Liver (tissue), 9 donors: Measurements from ENCODE around the gene PBOV1. TPM values are rescaled to one million over a fixed set of nuclear protein-coding genes. Genes with fewer than 3 reads are reported as not detected.

Experiments used
- DNase-seq: peaks from one replicate; pipeline ENCODE4 v3.0.0-alpha.2; 2017; ENCODE audit warnings: low spot score
- H3K27ac ChIP-seq, 2 donors: one replicate each; pipeline ENCODE4 v1.7.0; 2013; ENCODE audit warnings: inconsistent platforms in 2 of 2, low read length in 2 of 2, control low read depth in 1 of 2, low read depth in 1 of 2, mild to moderate bottlenecking in 1 of 2
- H3K27me3 ChIP-seq, 4 donors: one replicate each; pipeline versions ENCODE4 v1.6.1 to v1.7.0; 2013; ENCODE audit warnings: low read length in 3 of 4, inconsistent platforms in 1 of 4, mild to moderate bottlenecking in 1 of 4, moderate library complexity in 1 of 4; ENCODE audit not compliant: control insufficient read depth in 4 of 4, insufficient read depth in 4 of 4
- H3K36me3 ChIP-seq, 4 donors: one replicate each; pipeline versions ENCODE4 v1.6.1 to v1.7.0; 2013; ENCODE audit warnings: low read length in 3 of 4, mild to moderate bottlenecking in 3 of 4, low read depth in 1 of 4, moderate library complexity in 1 of 4; ENCODE audit not compliant: control insufficient read depth in 4 of 4, insufficient read depth in 3 of 4
- H3K4me1 ChIP-seq, 4 donors: one replicate each; pipeline versions ENCODE4 v1.6.1 to v1.7.0; 2013; ENCODE audit warnings: low read length in 3 of 4, mild to moderate bottlenecking in 3 of 4, moderate library complexity in 1 of 4; ENCODE audit not compliant: control insufficient read depth in 4 of 4, insufficient read depth in 4 of 4
- H3K4me3 ChIP-seq, 3 donors: one replicate each; pipeline versions ENCODE4 v1.6.1 to v1.7.0; 2013; ENCODE audit warnings: low read length in 3 of 3, control low read depth in 1 of 3, low read depth in 1 of 3, mild to moderate bottlenecking in 1 of 3
- H3K9ac ChIP-seq, 2 donors: one replicate each; pipeline ENCODE4 v1.7.0; 2013; ENCODE audit warnings: low read length in 2 of 2, mild to moderate bottlenecking in 2 of 2, moderate library complexity in 2 of 2, control low read depth in 1 of 2, low read depth in 1 of 2
- H3K9me3 ChIP-seq, 4 donors: one replicate each; pipeline versions ENCODE4 v1.6.1 to v1.7.0; 2013; ENCODE audit warnings: low read length in 3 of 4; ENCODE audit not compliant: control insufficient read depth in 4 of 4
- EGR1 ChIP-seq, 2 donors: IDR thresholded peaks; 2 replicates each; pipeline ENCODE4 v1.6.1; 2016 to 2018; ENCODE audit warnings: antibody characterized with exemption in 2 of 2, low read depth in 2 of 2
- FOXA1 ChIP-seq: IDR thresholded peaks from 2 replicates; pipeline ENCODE4 v1.6.1; 2016; ENCODE audit warnings: antibody characterized with exemption
- FOXA2 ChIP-seq: IDR thresholded peaks from 2 replicates; pipeline ENCODE4 v1.6.1; 2016; ENCODE audit warnings: antibody characterized with exemption
- GABPA ChIP-seq, 2 donors: IDR thresholded peaks in 1 of 2; conservative IDR thresholded peaks in 1 of 2; 2 replicates each; pipeline ENCODE4 v1.6.1; 2016; ENCODE audit warnings: antibody characterized with exemption in 2 of 2, mild to moderate bottlenecking in 1 of 2, moderate library complexity in 1 of 2
- HNF4A ChIP-seq, 2 donors: conservative IDR thresholded peaks; 2 replicates each; pipeline ENCODE4 v1.6.1; 2016; ENCODE audit warnings: antibody characterized with exemption in 2 of 2, mild to moderate bottlenecking in 2 of 2
- HNF4G ChIP-seq: IDR thresholded peaks from 2 replicates; pipeline ENCODE4 v1.6.1; 2016; ENCODE audit warnings: antibody characterized with exemption
- NR2F2 ChIP-seq: IDR thresholded peaks from 2 replicates; pipeline ENCODE4 v1.6.1; 2016; ENCODE audit warnings: antibody characterized with exemption
- RAD21 ChIP-seq, 2 donors: IDR thresholded peaks; 2 replicates each; pipeline ENCODE4 v1.6.1; 2016; ENCODE audit warnings: antibody characterized with exemption in 2 of 2, mild to moderate bottlenecking in 2 of 2
- RXRA ChIP-seq, 2 donors: IDR thresholded peaks; 2 replicates each; pipeline ENCODE4 v1.6.1; 2017 to 2018; ENCODE audit warnings: antibody characterized with exemption in 2 of 2, mild to moderate bottlenecking in 1 of 2
- SP1 ChIP-seq: IDR thresholded peaks from 2 replicates; pipeline ENCODE4 v1.6.1; 2018; ENCODE audit warnings: antibody characterized with exemption, mild to moderate bottlenecking
- TAF1 ChIP-seq: conservative IDR thresholded peaks from 2 replicates; pipeline ENCODE4 v1.6.1; 2016; ENCODE audit warnings: antibody characterized with exemption, mild to moderate bottlenecking
- YY1 ChIP-seq: IDR thresholded peaks from 2 replicates; pipeline ENCODE4 v1.6.1; 2016; ENCODE audit warnings: antibody characterized with exemption, mild to moderate bottlenecking
- WGBS: extraction: QIAGEN DNeasy Blood & Tissue Kit; methylation state at CpG from one replicate; pipeline ENCODE4 v1.1.7; 2013; 5-methylcytosine and 5-hydroxymethylcytosine counted together
- polyA plus RNA-seq, 2 donors: library from polyadenylated mRNA; stranded (reverse) in 1 of 2; unstranded in 1 of 2; fragments of 200-250 nt in 1 of 2; fragments of >200 nt in 1 of 2; fragmentation: Nextera tagmentation in 1 of 2; extraction: Ambion mirVana in 1 of 2; gene quantifications; one replicate each; pipeline versions ENCODE4 v1.2.1 to v1.2.3, GENCODE V29; 2013 to 2015
- total RNA-seq, 2 donors: library from RNA; depleted of rRNA; stranded (reverse); fragments of >200 nt; gene quantifications; one replicate each; pipeline ENCODE4 v1.2.3, GENCODE V29; 2014
- TF ChIP-seq, protein P1 (sequence below): IDR thresholded peaks from 2 replicates; pipeline ENCODE4 v1.6.1; 2016; ENCODE audit warnings: antibody characterized with exemption
- TF ChIP-seq, protein P2 (sequence below): fragments of 150-350 bp; IDR thresholded peaks from 2 replicates; pipeline ENCODE4 v1.5.1; 2017; ENCODE audit warnings: improper control_type of control experiment, low read depth, low read length; ENCODE audit not compliant: missing input control
- TF ChIP-seq, protein P3 (sequence below): IDR thresholded peaks from 2 replicates; pipeline ENCODE4 v1.6.1; 2016; ENCODE audit warnings: antibody characterized with exemption
- TF ChIP-seq, protein P4 (sequence below): IDR thresholded peaks from 2 replicates; pipeline ENCODE4 v1.6.1; 2016; ENCODE audit warnings: antibody characterized with exemption
- TF ChIP-seq, protein P5 (sequence below): IDR thresholded peaks from 2 replicates; pipeline ENCODE4 v1.6.1; 2016; ENCODE audit warnings: antibody characterized with exemption, mild to moderate bottlenecking
- donor health status: healthy.
- donor health status: healthy.
- donor health status: healthy.
- donor health status: healthy.
- donor health status: healthy.

Gene PBOV1
- total and polyA plus RNA-seq, 4 donors, result not detected

DNA sequence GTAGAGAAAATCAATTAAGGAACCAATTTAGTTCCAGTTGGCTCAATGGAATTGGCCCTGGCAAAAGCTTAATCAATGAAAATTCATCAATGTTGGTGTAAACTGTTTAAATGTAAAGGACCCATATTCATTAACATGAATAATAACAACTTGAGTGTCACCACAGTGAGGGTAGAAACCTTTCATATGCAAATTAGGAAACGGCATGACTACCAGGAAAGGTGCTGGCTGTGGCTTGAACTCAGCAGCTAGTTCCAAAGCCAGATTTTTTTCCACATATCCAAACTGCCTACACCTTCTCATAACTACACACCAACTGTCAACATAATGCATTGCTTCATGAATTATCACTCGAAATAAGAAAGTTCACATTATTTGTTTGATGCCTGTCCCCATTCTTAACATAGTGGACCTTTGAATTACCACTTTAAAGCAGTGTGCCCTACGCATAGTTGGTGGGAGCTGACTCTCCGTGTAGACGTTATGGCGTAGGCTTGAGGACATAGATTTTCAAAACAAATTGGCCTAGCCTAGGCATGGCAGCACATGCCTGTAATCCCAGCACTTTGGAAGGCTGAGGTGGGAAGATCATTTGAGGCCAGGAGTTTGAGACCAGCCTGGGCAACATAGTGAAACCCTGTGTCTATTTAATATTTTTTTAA lies 19.7 kb downstream of the PBOV1 start:
- WGBS, result 79% methylated on average over 6 of the region's 6 CpGs
- TF ChIP-seq HNF4A (conservative IDR thresholded peaks at IDR 0.05), result no peak
- no peak for TF ChIP-seq NR2F2
- TF ChIP-seq, protein P1, sequence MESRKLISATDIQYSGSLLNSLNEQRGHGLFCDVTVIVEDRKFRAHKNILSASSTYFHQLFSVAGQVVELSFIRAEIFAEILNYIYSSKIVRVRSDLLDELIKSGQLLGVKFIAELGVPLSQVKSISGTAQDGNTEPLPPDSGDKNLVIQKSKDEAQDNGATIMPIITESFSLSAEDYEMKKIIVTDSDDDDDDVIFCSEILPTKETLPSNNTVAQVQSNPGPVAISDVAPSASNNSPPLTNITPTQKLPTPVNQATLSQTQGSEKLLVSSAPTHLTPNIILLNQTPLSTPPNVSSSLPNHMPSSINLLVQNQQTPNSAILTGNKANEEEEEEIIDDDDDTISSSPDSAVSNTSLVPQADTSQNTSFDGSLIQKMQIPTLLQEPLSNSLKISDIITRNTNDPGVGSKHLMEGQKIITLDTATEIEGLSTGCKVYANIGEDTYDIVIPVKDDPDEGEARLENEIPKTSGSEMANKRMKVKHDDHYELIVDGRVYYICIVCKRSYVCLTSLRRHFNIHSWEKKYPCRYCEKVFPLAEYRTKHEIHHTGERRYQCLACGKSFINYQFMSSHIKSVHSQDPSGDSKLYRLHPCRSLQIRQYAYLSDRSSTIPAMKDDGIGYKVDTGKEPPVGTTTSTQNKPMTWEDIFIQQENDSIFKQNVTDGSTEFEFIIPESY, result no peak
- TF ChIP-seq HNF4G, result no peak
- TF ChIP-seq SP1, result no peak
- TF ChIP-seq, protein P2, sequence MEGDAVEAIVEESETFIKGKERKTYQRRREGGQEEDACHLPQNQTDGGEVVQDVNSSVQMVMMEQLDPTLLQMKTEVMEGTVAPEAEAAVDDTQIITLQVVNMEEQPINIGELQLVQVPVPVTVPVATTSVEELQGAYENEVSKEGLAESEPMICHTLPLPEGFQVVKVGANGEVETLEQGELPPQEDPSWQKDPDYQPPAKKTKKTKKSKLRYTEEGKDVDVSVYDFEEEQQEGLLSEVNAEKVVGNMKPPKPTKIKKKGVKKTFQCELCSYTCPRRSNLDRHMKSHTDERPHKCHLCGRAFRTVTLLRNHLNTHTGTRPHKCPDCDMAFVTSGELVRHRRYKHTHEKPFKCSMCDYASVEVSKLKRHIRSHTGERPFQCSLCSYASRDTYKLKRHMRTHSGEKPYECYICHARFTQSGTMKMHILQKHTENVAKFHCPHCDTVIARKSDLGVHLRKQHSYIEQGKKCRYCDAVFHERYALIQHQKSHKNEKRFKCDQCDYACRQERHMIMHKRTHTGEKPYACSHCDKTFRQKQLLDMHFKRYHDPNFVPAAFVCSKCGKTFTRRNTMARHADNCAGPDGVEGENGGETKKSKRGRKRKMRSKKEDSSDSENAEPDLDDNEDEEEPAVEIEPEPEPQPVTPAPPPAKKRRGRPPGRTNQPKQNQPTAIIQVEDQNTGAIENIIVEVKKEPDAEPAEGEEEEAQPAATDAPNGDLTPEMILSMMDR, result no peak
- TF ChIP-seq, protein P3, sequence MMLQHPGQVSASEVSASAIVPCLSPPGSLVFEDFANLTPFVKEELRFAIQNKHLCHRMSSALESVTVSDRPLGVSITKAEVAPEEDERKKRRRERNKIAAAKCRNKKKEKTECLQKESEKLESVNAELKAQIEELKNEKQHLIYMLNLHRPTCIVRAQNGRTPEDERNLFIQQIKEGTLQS, result no peak
- no peak for TF ChIP-seq TAF1
- TF ChIP-seq RAD21 (IDR thresholded peaks at IDR 0.05), result no peak
- TF ChIP-seq RXRA (IDR thresholded peaks at IDR 0.05), result no peak
- TF ChIP-seq, protein P4, sequence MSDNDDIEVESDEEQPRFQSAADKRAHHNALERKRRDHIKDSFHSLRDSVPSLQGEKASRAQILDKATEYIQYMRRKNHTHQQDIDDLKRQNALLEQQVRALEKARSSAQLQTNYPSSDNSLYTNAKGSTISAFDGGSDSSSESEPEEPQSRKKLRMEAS, result no peak
- no peak for TF ChIP-seq FOXA1
- TF ChIP-seq GABPA (IDR thresholded peaks at IDR 0.05 in 1 of 2, conservative IDR thresholded peaks at IDR 0.05 in 1 of 2), result no peak
- no peak for TF ChIP-seq EGR1 (IDR thresholded peaks at IDR 0.05; ENCODE audit: low read depth in 2 of 2)
- TF ChIP-seq, protein P5, sequence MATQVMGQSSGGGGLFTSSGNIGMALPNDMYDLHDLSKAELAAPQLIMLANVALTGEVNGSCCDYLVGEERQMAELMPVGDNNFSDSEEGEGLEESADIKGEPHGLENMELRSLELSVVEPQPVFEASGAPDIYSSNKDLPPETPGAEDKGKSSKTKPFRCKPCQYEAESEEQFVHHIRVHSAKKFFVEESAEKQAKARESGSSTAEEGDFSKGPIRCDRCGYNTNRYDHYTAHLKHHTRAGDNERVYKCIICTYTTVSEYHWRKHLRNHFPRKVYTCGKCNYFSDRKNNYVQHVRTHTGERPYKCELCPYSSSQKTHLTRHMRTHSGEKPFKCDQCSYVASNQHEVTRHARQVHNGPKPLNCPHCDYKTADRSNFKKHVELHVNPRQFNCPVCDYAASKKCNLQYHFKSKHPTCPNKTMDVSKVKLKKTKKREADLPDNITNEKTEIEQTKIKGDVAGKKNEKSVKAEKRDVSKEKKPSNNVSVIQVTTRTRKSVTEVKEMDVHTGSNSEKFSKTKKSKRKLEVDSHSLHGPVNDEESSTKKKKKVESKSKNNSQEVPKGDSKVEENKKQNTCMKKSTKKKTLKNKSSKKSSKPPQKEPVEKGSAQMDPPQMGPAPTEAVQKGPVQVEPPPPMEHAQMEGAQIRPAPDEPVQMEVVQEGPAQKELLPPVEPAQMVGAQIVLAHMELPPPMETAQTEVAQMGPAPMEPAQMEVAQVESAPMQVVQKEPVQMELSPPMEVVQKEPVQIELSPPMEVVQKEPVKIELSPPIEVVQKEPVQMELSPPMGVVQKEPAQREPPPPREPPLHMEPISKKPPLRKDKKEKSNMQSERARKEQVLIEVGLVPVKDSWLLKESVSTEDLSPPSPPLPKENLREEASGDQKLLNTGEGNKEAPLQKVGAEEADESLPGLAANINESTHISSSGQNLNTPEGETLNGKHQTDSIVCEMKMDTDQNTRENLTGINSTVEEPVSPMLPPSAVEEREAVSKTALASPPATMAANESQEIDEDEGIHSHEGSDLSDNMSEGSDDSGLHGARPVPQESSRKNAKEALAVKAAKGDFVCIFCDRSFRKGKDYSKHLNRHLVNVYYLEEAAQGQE, result no peak

DNA sequence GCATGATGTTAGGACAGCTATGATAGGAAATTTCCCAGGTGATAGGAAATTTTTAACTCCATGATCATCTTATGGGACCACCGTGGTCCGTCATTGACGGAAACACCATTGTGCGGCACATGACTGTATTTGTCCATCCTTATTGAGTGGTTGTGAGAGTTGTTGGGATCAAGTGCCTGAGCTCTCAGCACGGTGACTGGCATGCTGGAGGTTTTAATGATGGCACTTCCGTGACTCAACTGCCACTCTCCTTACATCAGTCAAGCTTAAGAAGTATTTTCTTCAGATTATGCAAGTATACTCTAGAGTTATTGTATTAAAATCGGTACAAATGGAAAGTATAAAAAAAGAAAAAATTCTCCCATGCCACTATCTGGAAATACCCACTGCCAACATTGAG lies 20.7 kb downstream of the PBOV1 start:
- WGBS, result 95% methylated on average over 7 of the region's 7 CpGs
- Histone ChIP-seq H3K27me3 (no peaks in the 10 kb centered on the region), H3K36me3 (no peaks in the 10 kb centered on the region), H3K4me1 (no peaks in the 10 kb centered on the region), H3K27ac (no peak overlapping the region), H3K4me3 (no peak overlapping the region), H3K9ac (no peak overlapping the region), H3K9me3 (no peaks in the 10 kb centered on the region)
- no peak for DNase-seq
- no peak for TF ChIP-seq FOXA1
- TF ChIP-seq SP1, result no peak
- no peak for TF ChIP-seq YY1
- TF ChIP-seq TAF1, result no peak
- TF ChIP-seq, protein P3, result no peak
- no peak for TF ChIP-seq RAD21 (IDR thresholded peaks at IDR 0.05)
- no peak for TF ChIP-seq HNF4A (conservative IDR thresholded peaks at IDR 0.05)
- no peak for TF ChIP-seq FOXA2
- TF ChIP-seq RXRA (IDR thresholded peaks at IDR 0.05), result no peak
- no peak for TF ChIP-seq HNF4G
- TF ChIP-seq, protein P5, result no peak
- TF ChIP-seq GABPA (IDR thresholded peaks at IDR 0.05 in 1 of 2, conservative IDR thresholded peaks at IDR 0.05 in 1 of 2), result no peak
- no peak for TF ChIP-seq NR2F2

More for the DNA sequence above, 19.7 kb downstream of the PBOV1 start:
- no peak overlapping the region for H3K4me3 ChIP-seq
- no peaks in the 10 kb centered on the region for H3K9me3 ChIP-seq
- H3K36me3 ChIP-seq, result no peaks in the 10 kb centered on the region
- no peaks in the 10 kb centered on the region for H3K27me3 ChIP-seq
- H3K4me1 ChIP-seq, result no peaks in the 10 kb centered on the region
- no peak overlapping the region for H3K27ac ChIP-seq
- no peak overlapping the region for H3K9ac ChIP-seq
- no peak for DNase-seq
